Mesodermal cell (in vitro differentiated cells): ENCODE data around the gene LRRC75A.

Experiments
- H3K27ac ChIP-seq: 2 replicates; pipeline ENCODE4 v1.7.0; 2013; ENCODE audit warnings: mild to moderate bottlenecking, low read depth, low read length, moderate library complexity; ENCODE audit not compliant: severe bottlenecking
- H3K36me3 ChIP-seq: 2 replicates; pipeline ENCODE4 v1.7.1; 2013; ENCODE audit warnings: mild to moderate bottlenecking, low read length, moderate library complexity; ENCODE audit not compliant: control insufficient read depth, insufficient read depth
- H3K4me1 ChIP-seq: one replicate; pipeline ENCODE4 v1.7.1; 2013; ENCODE audit warnings: mild to moderate bottlenecking, low read length; ENCODE audit not compliant: insufficient read depth, control insufficient read depth, poor library complexity, severe bottlenecking
- H3K4me3 ChIP-seq: 2 replicates; pipeline ENCODE4 v1.7.0; 2013; ENCODE audit warnings: low read length, control low read depth, mild to moderate bottlenecking; ENCODE audit not compliant: insufficient read depth, poor library complexity, severe bottlenecking; ENCODE audit errors: extremely low read depth
- H3K9me3 ChIP-seq: 2 replicates; pipeline ENCODE4 v1.7.1; 2013; ENCODE audit warnings: mild to moderate bottlenecking, low read length, moderate library complexity; ENCODE audit not compliant: control insufficient read depth
- WGBS, 2 experiments: methylation state at CpG; one replicate each; pipeline ENCODE4 v1.1.5; 2013; ENCODE audit warnings: missing lambda C conversion rate in 2 of 2; ENCODE audit not compliant: insufficient coverage in 2 of 2; 5-methylcytosine and 5-hydroxymethylcytosine counted together

LRRC75A gene

GRCh38 chr17:16463358-16464302 is 28.4 kb downstream of the LRRC75A start:
- Histone ChIP-seq H3K27ac (no peak overlapping the region), H3K4me1 (peaks cover 7% of the 10 kb centered on the region)
- whole genome bisulfite sequencing, 2 experiments, result 83 to 87% methylated on average over 8 to 10 of the region's 13 CpGs

GRCh38 chr17:16462070-16462864 is 29.7 kb downstream of the LRRC75A start:
- H3K36me3 ChIP-seq, result peaks cover 8% of the 10 kb centered on the region
- no peak overlapping the region for H3K4me3 ChIP-seq
- H3K27ac ChIP-seq, result no peak overlapping the region
- H3K4me1 ChIP-seq, result peaks cover 7% of the 10 kb centered on the region
- 96% methylated on average over 10 to 18 of the region's 20 CpGs for WGBS, 2 experiments
- H3K9me3 ChIP-seq, result no peaks in the 10 kb centered on the region

More at GRCh38 chr17:16463358-16464302, 28.4 kb downstream of the LRRC75A start:
- H3K36me3 ChIP-seq, result peaks cover 8% of the 10 kb centered on the region
- no peaks in the 10 kb centered on the region for H3K9me3 ChIP-seq
- H3K4me3 ChIP-seq, result no peak overlapping the region

GRCh38 chr17:16461606-16461866 is 30.5 kb downstream of the LRRC75A start:
- WGBS, 2 experiments, result 83% methylated on average over 1 of the region's 3 CpGs; no CpG with 5 or more reads in 1 of the 2 experiments
- H3K36me3 ChIP-seq, result peaks cover 8% of the 10 kb centered on the region
- H3K4me1 ChIP-seq, result peaks cover 7% of the 10 kb centered on the region
- H3K9me3 ChIP-seq, result no peaks in the 10 kb centered on the region
- no peak overlapping the region for H3K27ac ChIP-seq
- no peak overlapping the region for H3K4me3 ChIP-seq

GRCh38 chr17:16460796-16461605 is 31.0 kb downstream of the LRRC75A start:
- WGBS, 2 experiments, result 95 to 99% methylated on average over 13 to 15 of the region's 17 CpGs
- Histone ChIP-seq H3K4me3 (no peak overlapping the region), H3K9me3 (no peaks in the 10 kb centered on the region)

GRCh38 chr17:16459855-16460550 is 32.0 kb downstream of the LRRC75A start:
- Histone ChIP-seq H3K27ac (no peak overlapping the region), H3K4me1 (peaks cover 7% of the 10 kb centered on the region), H3K9me3 (no peaks in the 10 kb centered on the region), H3K36me3 (peaks cover 8% of the 10 kb centered on the region), H3K4me3 (no peak overlapping the region)
- 75 to 100% methylated on average over 2 to 3 of the region's 5 CpGs for WGBS, 2 experiments

More at GRCh38 chr17:16460796-16461605, 31.0 kb downstream of the LRRC75A start:
- Histone ChIP-seq H3K27ac (no peak overlapping the region), H3K4me1 (peaks cover 7% of the 10 kb centered on the region), H3K36me3 (peaks cover 8% of the 10 kb centered on the region)

- WGBS, 2 experiments, result 78 to 83% methylated on average over 8 to 11 of the region's 11 CpGs
- H3K9me3 ChIP-seq, result no peaks in the 10 kb centered on the region
- peaks cover 12% of the 10 kb centered on the region for H3K36me3 ChIP-seq
- H3K4me3 ChIP-seq, result no peak overlapping the region
- H3K4me1 ChIP-seq, result peaks cover 7% of the 10 kb centered on the region
- no peak overlapping the region for H3K27ac ChIP-seq
These were observed 32.7 kb downstream of the LRRC75A start for GRCh38 chr17:16459271-16459670.

GRCh38 chr17:16456742-16457316 is 35.2 kb downstream of the LRRC75A start:
- no peaks in the 10 kb centered on the region for H3K4me1 ChIP-seq
- H3K4me3 ChIP-seq, result no peak overlapping the region
- peaks cover 12% of the 10 kb centered on the region for H3K36me3 ChIP-seq
- no peaks in the 10 kb centered on the region for H3K9me3 ChIP-seq
- H3K27ac ChIP-seq, result no peak overlapping the region
- WGBS, 2 experiments, result 92 to 95% methylated on average over 6 to 9 of the region's 9 CpGs

- Histone ChIP-seq H3K27ac (no peak overlapping the region), H3K4me1 (no peaks in the 10 kb centered on the region), H3K4me3 (no peak overlapping the region), H3K9me3 (no peaks in the 10 kb centered on the region), H3K36me3 (peaks cover 12% of the 10 kb centered on the region)
- 86 to 88% methylated on average over 4 to 5 of the region's 5 CpGs for WGBS, 2 experiments
These were observed 35.8 kb downstream of the LRRC75A start for GRCh38 chr17:16455997-16456741.

- no peak overlapping the region for H3K4me3 ChIP-seq
- peak overlapping the region; percentile 45 for H3K27ac ChIP-seq
- no peaks in the 10 kb centered on the region for H3K4me1 ChIP-seq
- no peaks in the 10 kb centered on the region for H3K9me3 ChIP-seq
- H3K36me3 ChIP-seq, result peaks cover 11% of the 10 kb centered on the region
- 92 to 97% methylated on average over 4 of the region's 4 CpGs for WGBS, 2 experiments
These were observed 38.5 kb downstream of the LRRC75A start for GRCh38 chr17:16453493-16453851.
